ENCODE data around the gene PTPRT. TPM values are rescaled to one million over a fixed set of nuclear protein-coding genes. Genes with fewer than 3 reads are reported as not detected.

The PTPRT gene
- polyA plus RNA-seq, 2 of the 4 experiments (the other 2 are of a cell fraction): not detected

- WGBS (ENCODE audit: missing lambda C conversion rate): 0% methylated on average over 1 of the region's 1 CpG
- H3K9me3 ChIP-seq: no peaks in the 10 kb centered on the region
- TF ChIP-seq ZSCAN20 (CRISPR knock-in tag; IDR thresholded peaks at IDR 0.05): no peak
- TF ChIP-seq REST (IDR thresholded peaks at IDR 0.05): no peak
- no peak for TF ChIP-seq HOXA7 (CRISPR knock-in tag; IDR thresholded peaks at IDR 0.05)
- TF ChIP-seq BHLHE40 (IDR thresholded peaks at IDR 0.05; ENCODE audit: low read depth, low read length): no peak
- TF ChIP-seq MYC (IDR thresholded peaks at IDR 0.05; ENCODE audit: borderline replicate concordance, low read length): no peak
- TF ChIP-seq HOXB5 (CRISPR knock-in tag; IDR thresholded peaks at IDR 0.05): no peak
- no peak for TF ChIP-seq KDM1A (IDR thresholded peaks at IDR 0.05; ENCODE audit: low read depth)
- no peak for TF ChIP-seq FOSB (CRISPR knock-in tag; IDR thresholded peaks at IDR 0.05)
- CTCF ChIA-PET: no interaction called here
- DNase-seq (ENCODE audit: low read depth in 1 of 2, low spot score in 1 of 2): no peak
- no peak overlapping the region for H3K4me3 ChIP-seq
- no peak for FAIRE-seq
- no peak for ATAC-seq
- no peak overlapping the region for H3K27ac ChIP-seq
- H3K4me1 ChIP-seq: no peaks in the 10 kb centered on the region
- H3K4me2 ChIP-seq: no peak overlapping the region
- POLR2A ChIA-PET: no interaction called here
Measured at GRCh38 chr20:42779216-42779615, 410.5 kb downstream of the PTPRT start.

- Histone ChIP-seq H3K4me3 (no peak overlapping the region), H3K4me1 (no peaks in the 10 kb centered on the region), H3K4me2 (no peak overlapping the region), H3K27ac (no peak overlapping the region), H3K9me3 (no peaks in the 10 kb centered on the region)
- TF ChIP-seq BCL3 (IDR thresholded peaks at IDR 0.05) (no peak), NFE2L2 (conservative IDR thresholded peaks at IDR 0.05; ENCODE audit: low read length) (no peak), PHF8 (IDR thresholded peaks at IDR 0.05; ENCODE audit: borderline replicate concordance, low read depth) (no peak), CBX2 (IDR thresholded peaks at IDR 0.05; ENCODE audit: borderline replicate concordance, low read depth) (no peak), KDM5A (IDR thresholded peaks at IDR 0.05) (no peak)
- ATAC-seq (no peak), FAIRE-seq (no peak), DNase-seq (ENCODE audit: low read depth in 1 of 2, low spot score in 1 of 2) (no peak)
- CTCF ChIA-PET: no interaction called here
- POLR2A ChIA-PET: no interaction called here
- WGBS (ENCODE audit: missing lambda C conversion rate): 3% methylated on average over 3 of the region's 3 CpGs
Measured at GRCh38 chr20:42775866-42776265, 413.8 kb downstream of the PTPRT start.

GRCh38 chr20:42775037-42775436 is 414.7 kb downstream of the PTPRT start:
- ChIA-PET CTCF (no interaction called here), POLR2A (no interaction called here)
- no peak for ATAC-seq
- no peak overlapping the region for H3K27ac ChIP-seq
- H3K4me1 ChIP-seq: no peaks in the 10 kb centered on the region
- no peak overlapping the region for H3K4me3 ChIP-seq
- FAIRE-seq: no peak
- DNase-seq (ENCODE audit: low read depth in 1 of 2, low spot score in 1 of 2): no peak
- H3K9me3 ChIP-seq: no peaks in the 10 kb centered on the region
- H3K4me2 ChIP-seq: no peak overlapping the region
- TF ChIP-seq JUNB (IDR thresholded peaks at IDR 0.05) (no peak), HOXB13 (CRISPR knock-in tag; IDR thresholded peaks at IDR 0.05; ENCODE audit: low read depth) (no peak), MAFK (IDR thresholded peaks at IDR 0.05; ENCODE audit: partially characterized antibody) (no peak), FOXS1 (CRISPR knock-in tag; IDR thresholded peaks at IDR 0.05) (no peak), ATOH8 (CRISPR knock-in tag; IDR thresholded peaks at IDR 0.05; ENCODE audit: low read depth) (no peak), HOXB5 (CRISPR knock-in tag; IDR thresholded peaks at IDR 0.05) (no peak), REST (IDR thresholded peaks at IDR 0.05) (no peak), FOSB (CRISPR knock-in tag; IDR thresholded peaks at IDR 0.05) (no peak), POLR2A (IDR thresholded peaks at IDR 0.05; ENCODE audit: low read length) (no peak), ESRRA (IDR thresholded peaks at IDR 0.05; ENCODE audit: borderline replicate concordance, low read length) (no peak), CBX8 (IDR thresholded peaks at IDR 0.05) (no peak), BHLHE40 (IDR thresholded peaks at IDR 0.05; ENCODE audit: low read depth, low read length) (no peak), ELK1 (IDR thresholded peaks at IDR 0.05; ENCODE audit: low read depth, low read length) (no peak)
- WGBS (ENCODE audit: missing lambda C conversion rate): 2% methylated on average over 7 of the region's 7 CpGs

Measured in A549 (cell line).